NCI-H1092 (cell line): ENCODE results near the gene SETDB1.

Experiments
- DNase-seq: peaks from one replicate; lab custom pipeline; 2025; lab: John Stamatoyannopoulos, UW

Gene SETDB1

DNA sequence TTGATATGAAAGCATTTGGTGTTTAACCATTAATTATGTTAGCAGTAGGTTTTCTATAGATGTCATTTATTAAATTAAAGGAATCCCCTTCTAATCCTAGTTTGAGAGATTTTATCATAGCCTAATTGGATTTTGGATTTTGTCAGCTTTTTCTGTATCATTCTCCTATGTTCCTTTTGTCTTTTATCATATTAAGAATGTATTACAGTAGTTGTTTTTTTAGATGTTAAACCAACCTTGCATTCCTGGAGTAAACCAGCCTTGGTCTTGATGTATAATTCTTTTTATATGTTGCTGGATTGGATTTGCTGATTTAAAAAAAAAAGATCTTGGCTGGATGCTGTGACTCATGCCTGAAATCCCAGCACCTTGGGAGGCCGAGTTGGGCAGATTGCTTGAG, 5.6 kb downstream of the SETDB1 start:
- DNase-seq: no peak

DNA sequence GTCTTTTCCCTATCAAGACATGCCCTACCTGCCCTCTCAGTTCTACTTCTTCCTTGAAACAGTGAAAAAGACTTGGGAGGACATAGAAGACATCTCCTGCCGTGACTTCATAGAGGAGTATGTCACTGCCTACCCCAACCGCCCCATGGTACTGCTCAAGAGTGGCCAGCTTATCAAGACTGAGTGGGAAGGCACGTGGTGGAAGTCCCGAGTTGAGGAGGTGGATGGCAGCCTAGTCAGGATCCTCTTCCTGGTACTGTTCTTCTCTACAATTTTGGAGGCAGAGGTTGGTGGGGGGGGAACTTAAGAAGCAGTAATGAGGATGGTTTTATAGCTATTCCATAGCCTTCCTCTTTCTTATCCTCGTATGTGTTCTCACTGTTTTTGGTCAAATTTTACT, 18.7 kb downstream of the SETDB1 start:
- no peak for DNase-seq

DNA sequence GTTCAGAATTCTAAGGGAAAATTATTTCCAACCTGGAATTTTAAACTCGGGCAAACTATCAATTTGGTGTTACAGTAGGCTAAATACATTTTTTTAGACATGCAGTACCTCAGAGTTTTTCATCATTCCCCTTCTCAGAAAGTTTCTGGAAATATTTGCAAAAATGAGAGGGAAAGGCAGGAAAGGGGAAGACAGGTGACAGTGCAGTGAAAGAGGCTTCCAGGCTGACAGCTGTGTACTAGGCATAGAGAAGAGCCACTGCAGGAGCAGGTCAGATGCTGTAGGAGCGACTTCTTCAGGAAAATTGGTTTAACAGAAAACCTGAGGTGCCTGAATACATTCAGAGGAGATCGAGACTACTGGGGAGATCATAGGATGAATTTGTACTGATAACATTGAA, 28.5 kb downstream of the SETDB1 start:
- no peak for DNase-seq

DNA sequence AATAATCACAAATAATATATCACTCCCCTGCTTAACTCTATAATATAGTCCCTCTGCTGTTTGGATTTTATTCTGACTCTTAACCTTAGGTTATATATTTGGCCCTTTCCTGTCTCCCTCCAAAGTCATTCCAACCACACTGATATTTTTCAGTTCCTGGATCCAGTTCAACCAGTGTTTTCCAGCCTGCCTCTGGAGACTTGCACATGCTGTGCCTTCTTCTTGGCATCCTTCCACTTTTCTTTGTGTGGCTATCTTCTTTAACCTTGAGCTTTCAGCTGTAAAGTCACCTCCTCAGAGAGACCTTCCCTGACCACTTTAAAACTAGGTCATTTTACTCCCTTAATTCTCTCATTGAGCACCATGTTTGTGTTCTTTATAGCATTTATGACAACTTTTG, 29.1 kb downstream of the SETDB1 start:
- DNase-seq: no peak

DNA sequence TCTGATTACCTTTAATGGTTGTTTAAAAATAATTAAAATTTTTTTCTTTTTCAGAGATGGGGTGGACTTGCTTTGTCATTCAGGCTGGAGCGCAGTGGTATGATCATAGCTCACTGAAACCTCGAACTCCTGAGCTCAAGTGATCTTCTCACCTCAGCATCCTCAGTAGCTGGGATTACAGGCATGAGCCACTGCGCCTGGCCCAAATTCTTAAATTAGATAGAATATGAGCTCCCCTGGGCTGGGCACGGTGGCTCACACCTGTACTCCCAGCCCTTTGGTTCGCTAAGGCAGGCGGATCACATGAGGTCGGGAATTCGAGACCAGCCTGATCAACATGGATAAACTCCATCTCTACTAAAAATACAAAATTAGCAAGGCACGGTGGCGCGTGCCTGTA, 31.5 kb downstream of the SETDB1 start:
- no peak for DNase-seq

DNA sequence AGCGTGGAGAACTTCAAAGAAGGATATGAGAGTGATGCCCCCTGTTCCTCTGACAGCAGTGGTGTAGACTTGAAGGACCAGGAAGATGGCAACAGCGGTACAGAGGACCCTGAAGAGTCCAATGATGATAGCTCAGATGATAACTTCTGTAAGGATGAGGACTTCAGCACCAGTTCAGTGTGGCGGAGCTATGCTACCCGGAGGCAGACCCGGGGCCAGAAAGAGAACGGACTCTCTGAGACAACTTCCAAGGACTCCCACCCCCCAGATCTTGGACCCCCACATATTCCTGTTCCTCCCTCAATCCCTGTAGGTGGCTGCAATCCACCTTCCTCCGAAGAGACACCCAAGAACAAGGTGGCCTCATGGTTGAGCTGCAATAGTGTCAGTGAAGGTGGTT, 34.5 kb downstream of the SETDB1 start:
- no peak for DNase-seq

DNA sequence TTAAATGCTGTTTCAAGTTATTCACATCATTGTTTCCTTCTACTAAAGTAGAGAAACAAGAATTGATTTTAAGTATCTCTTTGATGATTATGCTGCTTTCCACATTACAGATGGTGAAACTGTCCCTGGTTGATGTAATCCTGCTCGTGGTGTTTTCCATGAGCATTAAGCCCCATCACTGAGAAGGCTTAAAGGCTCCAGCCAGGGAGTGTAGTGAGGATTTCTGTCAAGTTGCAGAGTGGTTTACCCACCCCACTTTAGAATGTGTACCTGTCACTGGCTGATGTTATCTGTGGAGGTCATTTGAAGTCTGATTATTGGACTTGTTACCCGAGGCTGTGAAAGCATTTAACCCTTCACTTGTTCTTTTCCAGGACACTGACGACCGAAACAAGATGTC, 35.6 kb downstream of the SETDB1 start:
- DNase-seq: no peak

DNA sequence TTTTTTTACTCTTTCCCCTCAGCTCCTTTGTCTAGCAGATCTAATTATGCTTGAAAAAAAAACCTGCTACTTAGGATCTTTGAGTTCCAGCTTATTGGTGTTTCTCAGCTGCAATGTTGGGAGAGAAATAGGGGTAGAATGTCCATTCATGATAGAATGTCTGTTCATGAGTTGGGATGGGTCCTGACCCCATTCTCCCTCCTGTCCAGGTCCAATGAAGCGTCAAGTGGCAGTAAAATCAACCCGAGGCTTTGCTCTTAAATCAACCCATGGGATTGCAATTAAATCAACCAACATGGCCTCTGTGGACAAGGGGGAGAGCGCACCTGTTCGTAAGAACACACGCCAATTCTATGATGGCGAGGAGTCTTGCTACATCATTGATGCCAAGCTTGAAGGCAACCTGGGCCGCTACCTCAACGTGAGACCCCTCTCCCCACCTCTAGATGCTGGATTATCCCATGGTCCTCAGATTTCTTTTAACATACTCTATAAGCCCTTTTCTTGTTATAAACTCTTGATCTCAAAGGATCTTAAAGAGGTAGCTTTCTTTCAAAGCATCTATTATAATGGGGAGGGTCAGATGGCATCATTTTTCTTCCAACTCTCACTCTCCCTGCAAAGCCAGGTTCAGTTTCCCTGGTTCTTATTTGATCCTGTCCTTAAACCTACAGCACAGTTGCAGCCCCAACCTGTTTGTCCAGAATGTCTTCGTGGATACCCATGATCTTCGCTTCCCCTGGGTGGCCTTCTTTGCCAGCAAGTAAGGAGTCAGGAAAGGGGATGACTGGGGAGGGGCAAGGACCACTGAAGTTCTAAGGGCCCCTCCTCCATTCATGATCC, 37.4 kb downstream of the SETDB1 start:
- no peak for DNase-seq

DNA sequence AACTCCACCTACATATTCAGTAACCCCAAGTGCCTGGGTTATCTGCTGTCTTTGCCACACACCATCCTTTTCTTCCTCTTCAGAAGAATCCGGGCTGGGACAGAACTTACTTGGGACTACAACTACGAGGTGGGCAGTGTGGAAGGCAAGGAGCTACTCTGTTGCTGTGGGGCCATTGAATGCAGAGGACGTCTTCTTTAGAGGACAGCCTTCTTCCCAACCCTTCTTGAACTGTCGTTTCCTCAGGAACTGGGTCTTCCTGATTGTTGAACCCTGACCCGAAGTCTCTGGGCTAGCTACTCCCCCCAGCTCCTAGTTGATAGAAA, 38.0 kb downstream of the SETDB1 start:
- DNase-seq: no peak

DNA sequence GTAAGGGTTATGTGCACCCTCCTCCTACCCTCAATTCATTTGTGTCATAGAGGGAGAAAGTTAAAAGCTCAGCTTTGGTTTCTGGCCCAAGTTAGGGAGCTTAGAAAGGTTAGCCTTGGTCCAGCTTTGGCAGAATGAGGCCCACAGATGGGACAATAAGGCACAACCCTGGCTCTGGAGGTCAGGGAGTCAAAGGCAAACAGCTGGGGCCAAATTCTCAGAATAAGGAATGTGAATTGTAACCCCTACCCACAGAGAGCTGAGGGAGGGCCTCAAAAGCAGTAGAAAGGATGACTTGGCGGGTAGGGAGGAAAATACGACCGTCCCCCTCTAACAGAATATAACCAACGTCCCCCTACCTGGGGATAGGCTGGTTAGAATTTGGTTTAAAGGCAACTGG, 39.4 kb downstream of the SETDB1 start:
- no peak for DNase-seq

DNA sequence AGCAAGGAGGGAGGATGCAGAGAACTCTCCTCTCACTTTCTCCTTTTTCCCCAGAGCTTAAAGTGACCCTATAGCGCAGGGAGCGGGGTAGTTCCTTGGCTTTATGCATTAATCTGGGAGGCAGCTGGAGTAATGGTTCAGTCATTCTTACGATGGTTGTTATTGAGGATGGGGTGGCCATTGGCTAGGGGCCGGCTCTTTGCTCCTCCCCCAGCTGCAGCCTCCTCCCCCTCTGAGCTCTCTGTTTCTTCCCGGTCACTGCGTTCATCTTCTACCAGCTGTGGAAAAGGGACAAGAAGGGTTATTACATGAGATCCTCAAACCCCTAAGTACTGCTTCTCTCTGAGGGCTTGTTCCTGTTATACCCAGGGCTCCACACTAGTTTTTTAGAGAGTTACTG, 39.8 kb downstream of the SETDB1 start:
- no peak for DNase-seq

DNA sequence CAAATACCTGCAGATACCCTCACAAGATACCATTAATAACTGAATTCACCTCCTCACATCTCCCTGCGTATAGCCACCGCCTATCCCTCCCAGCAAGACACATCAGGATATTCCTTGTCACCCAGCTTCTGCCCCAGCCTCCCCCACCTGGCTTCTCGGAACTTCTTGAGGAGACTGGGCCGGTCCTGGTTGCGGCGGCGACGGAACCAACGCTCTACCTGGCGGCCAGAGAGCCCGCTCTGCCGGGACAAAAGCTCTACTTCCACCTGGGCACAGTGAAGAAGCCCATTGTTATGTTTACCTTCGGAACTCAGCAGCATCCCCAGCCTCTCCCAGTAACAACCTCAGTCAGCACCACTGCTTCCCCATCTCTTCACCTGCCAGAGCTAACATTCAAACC, 41.8 kb downstream of the SETDB1 start:
- DNase-seq: no peak

DNA sequence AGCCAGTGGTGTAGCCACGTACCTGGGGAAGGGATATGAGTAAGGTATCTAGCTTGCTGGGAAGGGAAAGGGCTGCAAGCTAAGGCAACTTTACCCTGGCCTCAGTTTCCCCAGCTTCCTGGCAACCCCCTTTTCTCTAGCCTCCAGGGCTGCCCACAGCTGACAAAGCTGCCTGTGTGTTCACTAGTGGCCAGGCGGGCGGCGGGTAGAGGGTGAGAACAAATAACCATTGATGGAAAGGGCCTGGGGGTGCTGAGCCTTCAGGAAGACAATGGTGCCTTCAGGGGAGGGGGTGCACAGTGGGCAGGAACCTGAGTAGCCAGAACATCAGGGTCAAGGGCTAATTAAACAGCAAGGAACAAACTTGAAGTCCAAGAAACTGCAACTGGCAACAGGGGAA, 42.3 kb downstream of the SETDB1 start:
- no peak for DNase-seq

DNA sequence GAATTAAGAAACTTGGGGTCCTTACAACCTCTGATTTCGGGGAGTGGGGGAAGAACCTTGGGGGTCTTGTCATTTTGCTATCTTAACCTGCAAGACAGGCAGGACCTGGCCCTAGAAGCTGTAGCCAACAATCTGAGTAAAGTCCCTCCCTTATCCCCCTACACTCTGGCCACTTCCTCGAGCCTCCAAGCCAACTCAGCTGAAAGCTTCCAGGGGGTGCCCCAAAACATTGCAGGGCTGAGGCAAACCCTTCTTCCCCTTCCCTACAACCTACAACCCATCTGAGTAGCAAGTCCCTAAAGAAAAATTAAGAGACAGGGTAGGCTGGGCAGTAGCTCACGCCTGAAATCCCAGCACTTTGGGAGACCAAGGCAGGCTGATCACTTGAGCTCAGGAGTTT, 43.5 kb downstream of the SETDB1 start:
- DNase-seq: no peak

DNA sequence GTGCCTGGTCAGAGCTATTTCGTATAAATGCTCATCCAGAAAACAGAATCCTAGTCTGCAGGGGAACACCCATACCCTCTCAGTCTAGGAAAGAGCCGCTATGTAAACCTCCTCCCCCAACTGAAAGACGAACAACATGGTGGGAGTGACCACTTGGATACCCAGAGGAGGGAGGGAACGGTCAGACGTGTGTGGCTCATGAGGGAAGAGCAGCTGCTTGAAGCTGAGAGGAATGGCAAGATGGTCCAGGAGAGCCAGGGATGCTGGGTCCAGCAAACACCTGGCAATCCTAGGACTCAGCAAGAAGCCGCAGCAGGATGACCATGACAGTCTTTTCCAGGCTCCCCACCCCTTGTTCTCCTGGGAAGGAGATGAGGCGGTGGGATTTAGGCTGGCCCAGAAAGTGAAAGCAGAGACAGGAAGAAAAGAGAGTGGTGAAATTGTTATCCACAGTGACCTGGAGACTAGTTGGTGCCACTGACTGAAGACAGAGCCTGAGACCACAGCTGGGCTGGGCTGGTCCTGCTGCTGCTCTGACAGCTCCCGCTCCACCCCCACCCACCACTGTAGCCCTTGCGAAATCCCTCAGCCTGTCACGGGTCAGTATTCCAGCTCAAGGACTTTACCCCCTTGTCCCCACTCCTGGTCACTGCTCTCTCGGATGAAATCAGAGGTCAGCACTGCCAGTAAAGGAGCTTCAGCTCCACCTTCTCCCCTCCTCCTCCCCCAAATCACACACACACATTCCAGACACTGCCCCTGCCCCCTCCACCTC, 44.8 kb downstream of the SETDB1 start:
- DNase-seq: no peak

DNA sequence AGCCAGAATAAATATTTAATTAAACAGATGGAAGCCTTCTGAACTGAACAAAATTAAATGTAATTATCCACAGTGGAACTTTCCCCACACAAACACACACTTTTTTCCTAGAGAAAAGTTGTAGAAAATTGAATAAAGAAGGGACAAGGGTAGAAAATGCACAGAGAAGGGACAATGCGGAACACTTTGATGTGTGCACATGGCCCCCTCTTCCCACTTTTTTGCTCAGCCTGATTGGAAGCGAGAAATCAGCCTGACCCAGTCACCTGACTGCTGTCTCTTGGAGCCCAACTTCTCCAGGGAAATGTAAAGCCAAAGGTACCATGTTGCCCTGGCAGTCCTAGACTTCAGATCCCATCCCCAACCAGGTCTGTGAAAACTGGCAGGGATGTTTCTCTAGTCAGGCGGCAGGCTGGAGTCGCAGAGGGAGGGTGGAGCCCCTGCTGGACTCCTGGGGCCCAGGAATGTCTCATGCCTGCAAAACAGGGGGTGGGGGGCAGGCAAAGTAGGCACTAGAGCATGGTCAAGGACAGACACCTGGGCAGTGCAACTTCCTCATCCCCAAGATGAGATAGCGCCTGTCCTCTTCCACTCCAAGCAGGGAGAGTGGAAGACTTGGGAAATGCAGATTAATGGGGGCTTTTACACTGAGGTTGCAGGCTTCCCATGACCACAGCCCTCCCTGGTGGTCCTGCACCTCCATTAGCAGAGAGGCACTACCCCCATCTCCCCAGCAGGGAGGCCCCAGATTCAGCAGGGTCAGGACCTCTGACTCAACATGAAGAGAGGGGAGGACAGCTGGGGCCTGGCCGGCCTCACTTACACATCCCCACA, 45.6 kb downstream of the SETDB1 start:
- DNase-seq: no peak

DNA sequence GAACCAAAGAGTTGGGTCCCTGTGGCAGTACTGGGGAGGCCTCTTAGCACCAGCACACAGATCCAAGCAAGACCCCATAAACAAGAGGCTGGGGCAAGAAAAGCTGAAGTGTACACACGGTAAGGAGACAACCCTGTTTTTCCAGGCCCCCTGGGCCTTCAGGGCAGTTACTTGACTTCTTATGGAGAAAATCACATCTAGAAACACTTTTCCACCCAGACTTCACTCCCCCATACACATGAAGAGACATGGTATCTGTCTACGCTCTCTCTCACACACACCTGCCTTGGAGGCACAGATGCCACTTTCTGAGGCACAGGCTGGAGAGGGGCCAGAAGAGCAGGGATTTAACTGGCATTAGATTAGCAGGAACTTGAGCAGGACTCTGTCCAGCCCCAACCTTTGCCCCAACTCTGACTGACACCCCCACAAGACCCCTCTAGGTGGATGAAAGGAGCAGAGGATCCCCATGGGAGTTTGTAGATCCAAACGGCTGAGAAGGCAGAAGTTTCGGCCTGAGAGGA, 46.3 kb downstream of the SETDB1 start:
- DNase-seq: no peak

DNA sequence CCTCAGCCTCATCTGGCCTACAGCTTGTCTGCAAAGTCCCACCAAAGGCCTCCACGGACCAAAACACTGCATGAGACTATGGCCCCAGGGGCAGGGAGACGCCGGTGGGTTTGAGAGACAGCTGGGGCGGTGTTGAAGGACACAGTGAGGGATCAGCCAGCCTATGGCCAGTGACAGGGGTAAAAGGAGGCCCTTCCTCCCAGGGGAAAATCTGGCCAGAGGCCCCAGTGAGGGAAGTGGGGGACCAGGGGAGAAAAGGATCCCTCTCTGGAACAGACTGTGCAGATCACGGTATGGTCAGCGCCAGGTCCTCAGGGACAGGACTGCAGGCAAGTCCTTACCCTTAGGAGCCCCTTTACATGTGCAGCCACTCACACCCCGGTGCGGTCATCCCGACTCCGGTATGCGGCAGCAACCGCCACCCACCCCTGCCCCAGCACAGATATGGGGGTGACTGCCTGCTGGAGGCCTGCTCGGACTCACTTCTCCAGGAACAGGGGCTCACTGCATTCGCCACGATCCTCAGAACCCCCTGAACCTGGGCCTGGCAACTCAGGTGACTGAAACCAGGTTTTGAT, 47.2 kb downstream of the SETDB1 start:
- no peak for DNase-seq

DNA sequence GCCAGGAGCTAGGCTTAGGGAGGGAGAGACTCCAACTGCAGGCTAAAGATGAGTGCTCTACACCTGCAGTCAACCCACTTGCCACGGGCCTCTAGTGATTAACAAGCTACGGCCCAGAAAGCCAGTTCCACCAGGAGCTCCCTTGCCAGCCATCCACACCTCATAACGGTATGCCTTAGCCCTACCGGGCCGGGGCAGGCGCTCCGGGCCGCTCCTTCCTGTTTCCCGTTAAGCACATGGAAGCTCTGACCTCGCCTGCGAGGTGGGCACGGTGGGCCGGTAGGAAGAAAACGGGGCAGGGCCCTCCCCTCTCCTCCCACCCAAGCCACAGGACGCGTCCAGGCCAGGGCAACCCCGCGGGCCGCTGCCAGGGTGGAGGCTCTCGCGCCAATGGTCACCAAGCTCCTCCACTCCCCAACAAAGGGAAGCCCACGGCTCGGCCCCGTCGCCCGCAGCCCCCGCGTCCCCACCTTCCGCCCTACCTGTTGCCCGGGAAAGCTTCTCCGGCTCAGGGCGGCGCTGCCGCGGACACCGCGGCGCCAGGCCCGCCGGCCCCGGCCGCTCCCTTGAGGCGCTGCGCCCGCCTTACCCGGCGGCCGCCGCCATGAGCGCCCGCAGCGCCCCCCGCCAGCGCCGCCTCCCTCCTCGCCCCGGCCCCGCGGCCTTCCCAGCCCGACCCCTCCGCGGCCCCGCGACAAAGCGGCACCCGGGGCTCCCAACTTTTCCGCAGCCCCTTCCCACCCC, 47.8 kb downstream of the SETDB1 start:
- DNase-seq: peak; percentile 55

DNA sequence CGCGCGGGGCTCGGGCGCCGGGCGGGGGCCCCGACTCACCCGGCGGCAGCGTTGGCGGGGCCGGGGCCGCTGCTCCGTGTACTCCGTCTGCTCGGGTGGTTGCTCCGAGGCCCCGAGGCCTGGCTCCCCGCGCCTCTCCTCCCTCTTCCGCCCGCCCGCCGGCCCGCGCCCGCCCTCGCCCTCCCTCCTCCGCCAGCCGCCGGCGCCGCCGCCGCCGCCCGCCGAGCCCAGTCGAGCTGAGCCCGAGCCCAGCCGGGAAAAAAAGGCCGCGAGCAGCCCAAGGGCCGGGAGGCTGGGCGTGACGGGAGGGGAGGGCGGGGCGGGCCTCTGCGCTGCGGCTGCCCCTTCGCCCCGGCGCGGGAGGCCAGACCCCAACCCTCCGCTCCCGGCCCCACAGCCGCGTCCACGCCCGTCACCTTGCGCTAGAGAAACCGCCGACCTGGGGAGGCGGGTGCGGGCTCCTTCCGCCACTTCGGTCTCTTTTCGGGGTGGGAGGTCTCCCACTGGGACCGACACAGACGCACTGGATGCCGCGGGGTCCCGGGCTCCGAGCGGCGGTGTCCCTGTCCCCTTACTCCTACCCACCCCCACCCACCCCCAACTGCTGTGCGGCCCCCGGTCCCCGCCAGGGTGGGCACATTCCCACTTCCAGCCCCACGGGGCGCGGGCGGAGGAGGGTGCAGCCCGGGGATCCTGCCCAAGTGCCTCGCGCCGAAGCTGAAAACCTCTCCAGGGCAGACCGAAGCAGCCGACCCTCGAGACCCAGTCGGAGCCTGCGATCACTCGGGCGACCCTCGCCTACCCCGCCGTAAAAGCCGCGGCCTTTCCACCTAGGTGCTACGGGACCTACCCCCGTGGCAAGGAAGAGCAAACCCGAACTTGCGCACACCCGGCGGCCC, 48.7 kb downstream of the SETDB1 start, which contains the start of gene CERS2:
TSS of gene CERS2 (minus strand) at position 256 of the 899 bp plus-strand sequence. CDS start 5,745 bp downstream, outside the sequence.
- DNase-seq: peak; percentile 75
